GM12878 (cell line): ENCODE data around the gene MED19. TPM values are rescaled to one million over a fixed set of nuclear protein-coding genes. Genes with fewer than 3 reads are reported as not detected.

ENCODE experiments used
- BMI1 ChIP-seq: fragments of 450-650 bp; IDR thresholded peaks from 2 replicates; pipeline ENCODE4 v1.6.1; 2016; ENCODE audit warnings: mild to moderate bottlenecking, moderate library complexity, borderline replicate concordance
- CHD2 ChIP-seq: IDR thresholded peaks from 2 replicates; pipeline ENCODE4 v1.6.1; 2011; ENCODE audit warnings: low read depth, low read length, improper control_type of control experiment, borderline replicate concordance
- CHD4 ChIP-seq: fragments of 200-600 bp; sonication (generic); IDR thresholded peaks from 2 replicates; pipeline ENCODE4 v1.6.1; 2016; ENCODE audit warnings: mild to moderate bottlenecking
- HDAC6 ChIP-seq: fragments of 200-600 bp; sonication (generic); IDR thresholded peaks from one replicate; pipeline ENCODE4 v1.8.0; 2017; ENCODE audit warnings: antibody characterized with exemption; ENCODE audit not compliant: unreplicated experiment
- IKZF2 ChIP-seq, 2 experiments: fragments of 450-650 bp; IDR thresholded peaks; 2 replicates each; pipeline ENCODE4 v1.6.1; 2017; ENCODE audit warnings: mild to moderate bottlenecking in 2 of 2, moderate library complexity in 2 of 2
- KLF5 ChIP-seq: fragments of 450-650 bp; IDR thresholded peaks from 2 replicates; pipeline ENCODE4 v1.6.1; 2014; ENCODE audit warnings: mild to moderate bottlenecking; ENCODE audit not compliant: partially characterized antibody
- MTA2 ChIP-seq: fragments of 450-650 bp; IDR thresholded peaks from 2 replicates; pipeline ENCODE4 v1.6.1; 2016; ENCODE audit warnings: low read depth, mild to moderate bottlenecking, moderate library complexity
- RELA ChIP-seq: fragments of 450-650 bp; IDR thresholded peaks from 2 replicates; pipeline ENCODE4 v1.8.0; 2014; ENCODE audit warnings: borderline replicate concordance; ENCODE audit not compliant: partially characterized antibody
- SMAD1 ChIP-seq: fragments of 450-650 bp; IDR thresholded peaks from 2 replicates; pipeline ENCODE4 v1.6.1; 2018; ENCODE audit warnings: mild to moderate bottlenecking, low read depth; ENCODE audit not compliant: partially characterized antibody
- SREBF2 ChIP-seq: IDR thresholded peaks from 2 replicates; pipeline ENCODE4 v1.6.1; 2012; ENCODE audit warnings: mild to moderate bottlenecking, low read length
- STAT1 ChIP-seq: fragments of 450-650 bp; conservative IDR thresholded peaks from 2 replicates; pipeline ENCODE4 v1.6.1; 2014; ENCODE audit warnings: antibody characterized with exemption, mild to moderate bottlenecking
- SUPT20H ChIP-seq: IDR thresholded peaks from 2 replicates; pipeline ENCODE4 v1.6.1; 2011; ENCODE audit warnings: low read depth, mild to moderate bottlenecking, low read length, moderate library complexity, borderline replicate concordance; ENCODE audit not compliant: control insufficient read depth
- ZBED1 ChIP-seq: IDR thresholded peaks from 2 replicates; pipeline ENCODE4 v1.6.1; 2016; ENCODE audit warnings: borderline replicate concordance
- ZNF217 ChIP-seq: fragments of 450-650 bp; IDR thresholded peaks from 2 replicates; pipeline ENCODE4 v1.6.1; 2017; ENCODE audit warnings: antibody characterized with exemption, mild to moderate bottlenecking
- polyA plus RNA-seq, 11 experiments: library from polyadenylated mRNA; depleted of rRNA in 4 of 11; unstranded in 6 of 11; stranded (reverse) in 5 of 11; fragments of >200 nt; fragmentation: Nextera tagmentation in 4 of 11; fragmentation: Illumina TruSeq in 1 of 11; extraction: Ambion mirVana in 4 of 11; extraction: Trizol in 1 of 11; gene quantifications; 1 replicate in 1 of 11; 2 replicates in 10 of 11; pipeline versions ENCODE4 v1.2.1 to v1.2.3, GENCODE V29; 2011 to 2016; ENCODE audit warnings: inconsistent platforms in 2 of 11, missing spikeins in 2 of 11, low read depth in 1 of 11
- total RNA-seq, 4 experiments: library from RNA; depleted of rRNA in 3 of 4; stranded (reverse); fragments of >200 nt in 3 of 4; fragmentation: Illumina TruSeq in 1 of 4; extraction: Trizol in 1 of 4; gene quantifications; 2 replicates each; pipeline versions ENCODE4 v1.2.1 to v1.2.3, GENCODE V29; 2013 to 2021
- TF ChIP-seq, protein P1 (sequence below): fragments of 450-650 bp; IDR thresholded peaks from 2 replicates; pipeline ENCODE4 v1.6.1; 2017; ENCODE audit warnings: borderline replicate concordance
- TF ChIP-seq, protein P2 (sequence below): fragments of 450-650 bp; IDR thresholded peaks from 2 replicates; pipeline ENCODE4 v1.6.1; 2017; ENCODE audit warnings: mild to moderate bottlenecking
- TF ChIP-seq, protein P3 (sequence below): fragments of 450-650 bp; IDR thresholded peaks from 2 replicates; pipeline ENCODE4 v1.6.1; 2017; ENCODE audit warnings: mild to moderate bottlenecking, moderate library complexity
- TF ChIP-seq, protein P4 (sequence below): fragments of 450-650 bp; IDR thresholded peaks from 2 replicates; pipeline ENCODE4 v1.6.1; 2018; ENCODE audit warnings: mild to moderate bottlenecking, low read depth, moderate library complexity; ENCODE audit not compliant: partially characterized antibody

MED19 gene
- total and polyA plus RNA-seq, 10 of the 15 experiments (the other 5 are each of a cell fraction or from before 2014, with no cell fraction given), result 4.9 to 28.2 (median 17.3) TPM

DNA sequence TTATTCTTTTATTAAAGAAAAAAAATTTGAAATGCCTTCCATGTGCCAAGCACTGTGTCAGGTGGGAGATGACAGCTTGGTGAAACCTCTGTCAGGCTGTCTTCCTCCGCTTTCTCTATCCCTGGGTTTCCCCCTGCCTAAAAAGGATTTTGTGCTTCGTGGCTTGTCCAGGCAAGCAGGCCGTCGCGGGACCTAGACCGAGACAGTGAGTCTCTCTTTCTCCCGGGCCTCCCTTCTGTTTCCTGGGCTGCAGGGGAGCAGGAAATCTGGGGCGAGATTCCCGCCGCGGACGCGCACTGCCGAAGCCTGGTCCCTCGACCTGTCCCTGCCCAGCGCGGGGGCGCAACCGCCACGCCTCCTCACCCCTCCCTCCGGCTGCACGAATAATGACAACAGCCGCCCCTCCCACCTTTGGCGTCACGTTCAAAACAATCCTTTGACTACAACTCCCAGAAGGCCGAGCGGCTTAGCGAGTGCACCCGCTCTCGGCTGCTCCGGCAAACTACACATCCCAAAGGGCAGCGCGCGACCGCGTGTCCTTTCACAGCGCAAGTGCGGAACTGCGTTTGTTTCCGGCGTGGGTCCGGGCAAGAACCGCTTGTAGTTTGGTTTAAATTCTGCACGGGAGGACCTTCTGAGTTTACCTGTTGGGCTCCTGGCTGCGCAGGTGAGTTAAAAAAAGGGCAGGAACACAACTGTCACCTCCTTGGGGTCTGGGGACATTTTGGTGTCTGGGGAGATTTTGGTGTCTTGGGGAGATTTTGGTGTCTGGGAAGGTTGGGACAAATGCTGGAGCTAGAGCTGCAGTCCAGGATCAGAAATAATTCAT lies 54.6 kb downstream of the MED19 start, which contains the start of gene CLP1 (continued):
- no peak for TF ChIP-seq ZNF217
- no peak for TF ChIP-seq SUPT20H
- TF ChIP-seq, protein P1, sequence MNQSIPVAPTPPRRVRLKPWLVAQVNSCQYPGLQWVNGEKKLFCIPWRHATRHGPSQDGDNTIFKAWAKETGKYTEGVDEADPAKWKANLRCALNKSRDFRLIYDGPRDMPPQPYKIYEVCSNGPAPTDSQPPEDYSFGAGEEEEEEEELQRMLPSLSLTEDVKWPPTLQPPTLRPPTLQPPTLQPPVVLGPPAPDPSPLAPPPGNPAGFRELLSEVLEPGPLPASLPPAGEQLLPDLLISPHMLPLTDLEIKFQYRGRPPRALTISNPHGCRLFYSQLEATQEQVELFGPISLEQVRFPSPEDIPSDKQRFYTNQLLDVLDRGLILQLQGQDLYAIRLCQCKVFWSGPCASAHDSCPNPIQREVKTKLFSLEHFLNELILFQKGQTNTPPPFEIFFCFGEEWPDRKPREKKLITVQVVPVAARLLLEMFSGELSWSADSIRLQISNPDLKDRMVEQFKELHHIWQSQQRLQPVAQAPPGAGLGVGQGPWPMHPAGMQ, result no peak
- TF ChIP-seq, protein P2, sequence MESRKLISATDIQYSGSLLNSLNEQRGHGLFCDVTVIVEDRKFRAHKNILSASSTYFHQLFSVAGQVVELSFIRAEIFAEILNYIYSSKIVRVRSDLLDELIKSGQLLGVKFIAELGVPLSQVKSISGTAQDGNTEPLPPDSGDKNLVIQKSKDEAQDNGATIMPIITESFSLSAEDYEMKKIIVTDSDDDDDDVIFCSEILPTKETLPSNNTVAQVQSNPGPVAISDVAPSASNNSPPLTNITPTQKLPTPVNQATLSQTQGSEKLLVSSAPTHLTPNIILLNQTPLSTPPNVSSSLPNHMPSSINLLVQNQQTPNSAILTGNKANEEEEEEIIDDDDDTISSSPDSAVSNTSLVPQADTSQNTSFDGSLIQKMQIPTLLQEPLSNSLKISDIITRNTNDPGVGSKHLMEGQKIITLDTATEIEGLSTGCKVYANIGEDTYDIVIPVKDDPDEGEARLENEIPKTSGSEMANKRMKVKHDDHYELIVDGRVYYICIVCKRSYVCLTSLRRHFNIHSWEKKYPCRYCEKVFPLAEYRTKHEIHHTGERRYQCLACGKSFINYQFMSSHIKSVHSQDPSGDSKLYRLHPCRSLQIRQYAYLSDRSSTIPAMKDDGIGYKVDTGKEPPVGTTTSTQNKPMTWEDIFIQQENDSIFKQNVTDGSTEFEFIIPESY, result no peak
- TF ChIP-seq, protein P3, sequence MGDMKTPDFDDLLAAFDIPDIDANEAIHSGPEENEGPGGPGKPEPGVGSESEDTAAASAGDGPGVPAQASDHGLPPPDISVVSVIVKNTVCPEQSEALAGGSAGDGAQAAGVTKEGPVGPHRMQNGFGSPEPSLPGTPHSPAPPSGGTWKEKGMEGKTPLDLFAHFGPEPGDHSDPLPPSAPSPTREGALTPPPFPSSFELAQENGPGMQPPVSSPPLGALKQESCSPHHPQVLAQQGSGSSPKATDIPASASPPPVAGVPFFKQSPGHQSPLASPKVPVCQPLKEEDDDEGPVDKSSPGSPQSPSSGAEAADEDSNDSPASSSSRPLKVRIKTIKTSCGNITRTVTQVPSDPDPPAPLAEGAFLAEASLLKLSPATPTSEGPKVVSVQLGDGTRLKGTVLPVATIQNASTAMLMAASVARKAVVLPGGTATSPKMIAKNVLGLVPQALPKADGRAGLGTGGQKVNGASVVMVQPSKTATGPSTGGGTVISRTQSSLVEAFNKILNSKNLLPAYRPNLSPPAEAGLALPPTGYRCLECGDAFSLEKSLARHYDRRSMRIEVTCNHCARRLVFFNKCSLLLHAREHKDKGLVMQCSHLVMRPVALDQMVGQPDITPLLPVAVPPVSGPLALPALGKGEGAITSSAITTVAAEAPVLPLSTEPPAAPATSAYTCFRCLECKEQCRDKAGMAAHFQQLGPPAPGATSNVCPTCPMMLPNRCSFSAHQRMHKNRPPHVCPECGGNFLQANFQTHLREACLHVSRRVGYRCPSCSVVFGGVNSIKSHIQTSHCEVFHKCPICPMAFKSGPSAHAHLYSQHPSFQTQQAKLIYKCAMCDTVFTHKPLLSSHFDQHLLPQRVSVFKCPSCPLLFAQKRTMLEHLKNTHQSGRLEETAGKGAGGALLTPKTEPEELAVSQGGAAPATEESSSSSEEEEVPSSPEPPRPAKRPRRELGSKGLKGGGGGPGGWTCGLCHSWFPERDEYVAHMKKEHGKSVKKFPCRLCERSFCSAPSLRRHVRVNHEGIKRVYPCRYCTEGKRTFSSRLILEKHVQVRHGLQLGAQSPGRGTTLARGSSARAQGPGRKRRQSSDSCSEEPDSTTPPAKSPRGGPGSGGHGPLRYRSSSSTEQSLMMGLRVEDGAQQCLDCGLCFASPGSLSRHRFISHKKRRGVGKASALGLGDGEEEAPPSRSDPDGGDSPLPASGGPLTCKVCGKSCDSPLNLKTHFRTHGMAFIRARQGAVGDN, result peak; percentile 23; the same call in 1 of the 2 replicates
- TF ChIP-seq CHD2, result peak; percentile 97
- no peak for TF ChIP-seq ZBED1
- no peak for TF ChIP-seq SMAD1
- peak; percentile 83 for TF ChIP-seq RELA
- no peak for TF ChIP-seq SREBF2
- no peak for TF ChIP-seq CHD4
- TF ChIP-seq, protein P4, sequence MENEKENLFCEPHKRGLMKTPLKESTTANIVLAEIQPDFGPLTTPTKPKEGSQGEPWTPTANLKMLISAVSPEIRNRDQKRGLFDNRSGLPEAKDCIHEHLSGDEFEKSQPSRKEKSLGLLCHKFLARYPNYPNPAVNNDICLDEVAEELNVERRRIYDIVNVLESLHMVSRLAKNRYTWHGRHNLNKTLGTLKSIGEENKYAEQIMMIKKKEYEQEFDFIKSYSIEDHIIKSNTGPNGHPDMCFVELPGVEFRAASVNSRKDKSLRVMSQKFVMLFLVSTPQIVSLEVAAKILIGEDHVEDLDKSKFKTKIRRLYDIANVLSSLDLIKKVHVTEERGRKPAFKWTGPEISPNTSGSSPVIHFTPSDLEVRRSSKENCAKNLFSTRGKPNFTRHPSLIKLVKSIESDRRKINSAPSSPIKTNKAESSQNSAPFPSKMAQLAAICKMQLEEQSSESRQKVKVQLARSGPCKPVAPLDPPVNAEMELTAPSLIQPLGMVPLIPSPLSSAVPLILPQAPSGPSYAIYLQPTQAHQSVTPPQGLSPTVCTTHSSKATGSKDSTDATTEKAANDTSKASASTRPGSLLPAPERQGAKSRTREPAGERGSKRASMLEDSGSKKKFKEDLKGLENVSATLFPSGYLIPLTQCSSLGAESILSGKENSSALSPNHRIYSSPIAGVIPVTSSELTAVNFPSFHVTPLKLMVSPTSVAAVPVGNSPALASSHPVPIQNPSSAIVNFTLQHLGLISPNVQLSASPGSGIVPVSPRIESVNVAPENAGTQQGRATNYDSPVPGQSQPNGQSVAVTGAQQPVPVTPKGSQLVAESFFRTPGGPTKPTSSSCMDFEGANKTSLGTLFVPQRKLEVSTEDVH, result no peak
- TF ChIP-seq BMI1, result no peak
- peak; percentile 89 for TF ChIP-seq KLF5
- TF ChIP-seq STAT1, result no peak; the same call in 1 of the 2 replicates
- no peak for TF ChIP-seq MTA2
- peak; percentile 89 for TF ChIP-seq IKZF2 (IDR thresholded peaks at IDR 0.05)
- TF ChIP-seq HDAC6, result no peak
